ENCODE measurements around the gene KIF4B. TPM values are rescaled to one million over a fixed set of nuclear protein-coding genes. Genes with fewer than 3 reads are reported as not detected.

Gene KIF4B
- total and polyA plus RNA-seq, 2 of the 13 experiments (the other 11 are each of a cell fraction or from before 2014, with no cell fraction given), result 0.04 TPM; not detected in 1

DNA sequence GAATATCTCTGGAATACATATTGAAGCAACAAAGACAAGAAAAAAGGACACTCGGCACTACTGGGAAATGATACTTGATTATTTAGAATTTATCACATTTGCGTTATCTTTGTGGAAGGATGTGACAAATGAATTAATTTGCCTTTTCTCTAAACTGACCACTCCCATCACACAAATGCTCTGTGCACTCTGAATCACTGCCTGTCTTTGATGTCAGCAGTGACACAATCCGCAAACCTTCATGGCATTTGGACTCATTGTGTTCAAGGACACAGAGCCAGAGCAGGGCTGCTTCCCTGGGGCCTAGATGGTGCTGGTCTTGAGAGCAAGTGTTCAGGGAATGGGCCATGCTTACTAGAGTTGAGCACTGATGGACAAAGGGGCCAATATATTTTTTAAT is 4.9 kb upstream of the KIF4B start (continued):
- TF ChIP-seq DPF2 (CRISPR knock-in tag; IDR thresholded peaks at IDR 0.05; ENCODE audit: borderline replicate concordance, low read depth) (peak; percentile 77; the same call in 1 of the 2 replicates), NFE2 (CRISPR knock-in tag; IDR thresholded peaks at IDR 0.05) (no peak), ATF1 (CRISPR knock-in tag; IDR thresholded peaks at IDR 0.05) (0 out of 2 replicates have a peak, but pooled peaks have one; percentile 22), ZNF883 (CRISPR knock-in tag; IDR thresholded peaks at IDR 0.05; ENCODE audit: not compliant biosample characterization) (no peak), PRDM15 (CRISPR knock-in tag; IDR thresholded peaks at IDR 0.05) (no peak), ZNF331 (CRISPR knock-in tag; IDR thresholded peaks at IDR 0.05) (0 out of 2 replicates have a peak, but pooled peaks have one; percentile 39), MNT (IDR thresholded peaks at IDR 0.05) (no peak), ZNF577 (CRISPR knock-in tag; IDR thresholded peaks at IDR 0.05; ENCODE audit: borderline replicate concordance, low read depth) (no peak), ZNF552 (CRISPR knock-in tag; IDR thresholded peaks at IDR 0.05; ENCODE audit: borderline replicate concordance) (no peak), CREM (IDR thresholded peaks at IDR 0.05) (peak; percentile 64), CREM (CRISPR knock-in tag; IDR thresholded peaks at IDR 0.05) (no peak), SALL2 (CRISPR knock-in tag; IDR thresholded peaks at IDR 0.05) (no peak), NCOA2 (CRISPR knock-in tag; IDR thresholded peaks at IDR 0.05) (peak; percentile 70; the same call in 1 of the 2 replicates), MLLT10 (CRISPR knock-in tag; IDR thresholded peaks at IDR 0.05) (no peak), IKZF5 (CRISPR knock-in tag; IDR thresholded peaks at IDR 0.05) (peak; percentile 51; the same call in 1 of the 2 replicates), ZFAT (CRISPR knock-in tag; conservative IDR thresholded peaks at IDR 0.05) (no peak), TARDBP (CRISPR knock-in tag; IDR thresholded peaks at IDR 0.05) (peak; percentile 24; the same call in 1 of the 2 replicates), ZNF772 (CRISPR knock-in tag; IDR thresholded peaks at IDR 0.05) (no peak), TBX3 (IDR thresholded peaks at IDR 0.05; ENCODE audit: borderline replicate concordance) (no peak), MAX (IDR thresholded peaks at IDR 0.05) (no peak), SMC3 (IDR thresholded peaks at IDR 0.05; ENCODE audit: low read length) (no peak)
- TF ChIP-seq, protein P1, sequence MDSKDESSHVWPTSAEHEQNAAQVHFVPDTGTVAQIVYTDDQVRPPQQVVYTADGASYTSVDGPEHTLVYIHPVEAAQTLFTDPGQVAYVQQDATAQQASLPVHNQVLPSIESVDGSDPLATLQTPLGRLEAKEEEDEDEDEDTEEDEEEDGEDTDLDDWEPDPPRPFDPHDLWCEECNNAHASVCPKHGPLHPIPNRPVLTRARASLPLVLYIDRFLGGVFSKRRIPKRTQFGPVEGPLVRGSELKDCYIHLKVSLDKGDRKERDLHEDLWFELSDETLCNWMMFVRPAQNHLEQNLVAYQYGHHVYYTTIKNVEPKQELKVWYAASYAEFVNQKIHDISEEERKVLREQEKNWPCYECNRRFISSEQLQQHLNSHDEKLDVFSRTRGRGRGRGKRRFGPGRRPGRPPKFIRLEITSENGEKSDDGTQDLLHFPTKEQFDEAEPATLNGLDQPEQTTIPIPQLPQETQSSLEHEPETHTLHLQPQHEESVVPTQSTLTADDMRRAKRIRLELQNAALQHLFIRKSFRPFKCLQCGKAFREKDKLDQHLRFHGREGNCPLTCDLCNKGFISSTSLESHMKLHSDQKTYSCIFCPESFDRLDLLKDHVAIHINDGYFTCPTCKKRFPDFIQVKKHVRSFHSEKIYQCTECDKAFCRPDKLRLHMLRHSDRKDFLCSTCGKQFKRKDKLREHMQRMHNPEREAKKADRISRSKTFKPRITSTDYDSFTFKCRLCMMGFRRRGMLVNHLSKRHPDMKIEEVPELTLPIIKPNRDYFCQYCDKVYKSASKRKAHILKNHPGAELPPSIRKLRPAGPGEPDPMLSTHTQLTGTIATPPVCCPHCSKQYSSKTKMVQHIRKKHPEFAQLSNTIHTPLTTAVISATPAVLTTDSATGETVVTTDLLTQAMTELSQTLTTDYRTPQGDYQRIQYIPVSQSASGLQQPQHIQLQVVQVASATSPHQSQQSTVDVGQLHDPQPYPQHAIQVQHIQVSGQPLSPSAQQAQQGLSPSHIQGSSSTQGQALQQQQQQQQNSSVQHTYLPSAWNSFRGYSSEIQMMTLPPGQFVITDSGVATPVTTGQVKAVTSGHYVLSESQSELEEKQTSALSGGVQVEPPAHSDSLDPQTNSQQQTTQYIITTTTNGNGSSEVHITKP (CRISPR knock-in tag; IDR thresholded peaks at IDR 0.05; ENCODE audit: low read depth), result 0 out of 2 replicates have a peak, but pooled peaks have one; percentile 22

All from HepG2 (cell line).